ENCODE data around the gene SASS6.
A peak's percentile ranks its signal among the peaks of the same experiment; 100 is the strongest.

Gene SASS6

GRCh38 chr1:100132566-100133477, at the start of gene SASS6, which contains the start of gene TRMT13:
TSS of gene SASS6 (minus strand) at chr1:100132930. CDS start at chr1:100132814, 116 bp downstream.
TSS of gene TRMT13 (plus strand) at chr1:100133163. CDS start at chr1:100133169, 6 bp downstream.
- peak; percentile 89 for DNase-seq

GRCh38 chr1:100178091-100178490, 45.4 kb upstream of the SASS6 start, which contains the start of gene LRRC39:
TSS of gene LRRC39 (minus strand) at chr1:100178256. CDS start at chr1:100168516, 9,740 bp downstream.
- no peak for DNase-seq

- DNase-seq: no peak
Measured at GRCh38 chr1:100177295-100178041, 44.7 kb upstream of the SASS6 start.

- DNase-seq: no peak
Measured at GRCh38 chr1:100168051-100168450, 35.3 kb upstream of the SASS6 start.

GRCh38 chr1:100164702-100165101, 32.0 kb upstream of the SASS6 start:
- DNase-seq: no peak

- no peak for DNase-seq
Measured at GRCh38 chr1:100164216-100164615, 31.5 kb upstream of the SASS6 start.

- no peak for DNase-seq
Measured at GRCh38 chr1:100162881-100163280, 30.2 kb upstream of the SASS6 start.

GRCh38 chr1:100152271-100152670, 19.5 kb upstream of the SASS6 start:
- no peak for DNase-seq

GRCh38 chr1:100151679-100152078, 18.9 kb upstream of the SASS6 start:
- no peak for DNase-seq

- no peak for DNase-seq
Measured at GRCh38 chr1:100147875-100148274, 15.1 kb upstream of the SASS6 start.

- no peak for DNase-seq
Measured at GRCh38 chr1:100146958-100147357, 14.2 kb upstream of the SASS6 start.

GRCh38 chr1:100145116-100145515, 12.4 kb upstream of the SASS6 start:
- no peak for DNase-seq

GRCh38 chr1:100142343-100142742, 9.6 kb upstream of the SASS6 start:
- no peak for DNase-seq

GRCh38 chr1:100141192-100141591, 8.5 kb upstream of the SASS6 start:
- DNase-seq: no peak

- no peak for DNase-seq
Measured at GRCh38 chr1:100137602-100138001, 4.9 kb upstream of the SASS6 start.

- DNase-seq: no peak
Measured at GRCh38 chr1:100134872-100135271, 2.1 kb upstream of the SASS6 start.

- DNase-seq: no peak
Measured at GRCh38 chr1:100131623-100132022, 1.1 kb downstream of the SASS6 start.

- DNase-seq: no peak
Measured at GRCh38 chr1:100130552-100131077, 2.1 kb downstream of the SASS6 start.

- no peak for DNase-seq
Measured at GRCh38 chr1:100127226-100127625, 5.5 kb downstream of the SASS6 start.

GRCh38 chr1:100122177-100122576, 10.6 kb downstream of the SASS6 start:
- DNase-seq: no peak

- DNase-seq: no peak
Measured at GRCh38 chr1:100115524-100115923, 17.2 kb downstream of the SASS6 start.

- no peak for DNase-seq
Measured at GRCh38 chr1:100109554-100110066, 23.1 kb downstream of the SASS6 start.

GRCh38 chr1:100107696-100108095, 25.0 kb downstream of the SASS6 start:
- DNase-seq: no peak
